H1 (cell line): Measurements from ENCODE around the gene ARHGAP15. TPM values are rescaled to one million over a fixed set of nuclear protein-coding genes. Genes with fewer than 3 reads are reported as not detected.

ENCODE experiments used
- CTCF ChIA-PET: fragments of 300-600 bp; sonication (Branson Sonifier 250); formaldehyde crosslinking; loops from one replicate; lab custom pipeline; 2021; ENCODE audit not compliant: partially characterized antibody; lab: Charles Lee
- POLR2A ChIA-PET: fragments of 300-600 bp; sonication (Branson Sonifier 250); formaldehyde crosslinking; loops from one replicate; lab custom pipeline; 2021; ENCODE audit warnings: inconsistent platforms; ENCODE audit not compliant: partially characterized antibody; lab: Charles Lee
- DNase-seq, 2 experiments: peaks; one replicate each; pipeline versions ENCODE4 v3.0.0 to v3.0.0-alpha.2; 2010 to 2022; ENCODE audit warnings: low spot score in 2 of 2, low read depth in 1 of 2, mixed read lengths in 1 of 2
- FAIRE-seq: peaks from 2 replicates; lab custom pipeline; 2011; peaks lifted over from hg19 to GRCh38; lab: Jason Lieb, UNC
- H2AFZ ChIP-seq: 2 replicates; pipeline ENCODE4 v1.8.1; 2012; ENCODE audit warnings: low read length, inconsistent platforms
- H2AK5ac ChIP-seq: 2 replicates; pipeline ENCODE4 v1.6.1; 2013; ENCODE audit warnings: low read depth, low read length
- H2BK120ac ChIP-seq: replicated peaks from 2 replicates; pipeline ENCODE3; 2013; ENCODE audit warnings: low read depth, low read length, inconsistent platforms
- H2BK12ac ChIP-seq: 2 replicates; pipeline ENCODE4 v1.6.1; 2013; ENCODE audit warnings: low read depth, low read length
- H2BK15ac ChIP-seq: 2 replicates; pipeline ENCODE4 v1.6.1; 2013; ENCODE audit warnings: low read length
- H2BK20ac ChIP-seq: 2 replicates; pipeline ENCODE4 v1.6.1; 2013; ENCODE audit warnings: low read length
- H2BK5ac ChIP-seq: 2 replicates; pipeline ENCODE4 v1.6.1; 2013; ENCODE audit warnings: low read depth, low read length
- H3K14ac ChIP-seq: 2 replicates; pipeline ENCODE4 v1.6.1; 2013; ENCODE audit warnings: inconsistent platforms; ENCODE audit not compliant: insufficient read length
- H3K18ac ChIP-seq: 2 replicates; pipeline ENCODE4 v1.6.1; 2013; ENCODE audit warnings: low read length; ENCODE audit errors: extremely low read depth
- H3K23ac ChIP-seq: 2 replicates; pipeline ENCODE4 v1.6.1; 2013; ENCODE audit warnings: inconsistent platforms; ENCODE audit not compliant: insufficient read length
- H3K23me2 ChIP-seq: 2 replicates; pipeline ENCODE4 v1.6.1; 2013; ENCODE audit warnings: low read depth, low read length
- H3K27ac ChIP-seq: 2 replicates; pipeline ENCODE4 v1.6.1; 2011; ENCODE audit warnings: low read depth, low read length, inconsistent platforms
- H3K27me3 ChIP-seq, 4 experiments: replicated peaks in 1 of 4; 1 replicate in 1 of 4; 2 replicates in 3 of 4; pipeline versions ENCODE4 v1.6.1 to v1.8.1; 2011 to 2013; ENCODE audit warnings: low read length in 3 of 4, mild to moderate bottlenecking in 3 of 4, inconsistent platforms in 2 of 4, mixed read lengths in 2 of 4, moderate library complexity in 1 of 4; ENCODE audit not compliant: control insufficient read depth in 3 of 4, insufficient read depth in 3 of 4; ENCODE audit errors: extremely low read depth in 1 of 4
- H3K36me3 ChIP-seq, 4 experiments: 2 replicates each; pipeline versions ENCODE4 v1.6.1 to v1.8.1; 2011 to 2013; ENCODE audit warnings: mild to moderate bottlenecking in 4 of 4, low read length in 3 of 4, moderate library complexity in 2 of 4, control low read depth in 1 of 4, inconsistent platforms in 1 of 4; ENCODE audit not compliant: insufficient read depth in 4 of 4, control insufficient read depth in 2 of 4
- H3K4ac ChIP-seq: replicated peaks from 2 replicates; pipeline ENCODE3; 2013; ENCODE audit warnings: low read length, low read depth, mixed read lengths, inconsistent platforms; ENCODE audit not compliant: insufficient read length
- H3K4me1 ChIP-seq, 4 experiments: replicated peaks in 1 of 4; 1 replicate in 1 of 4; 2 replicates in 3 of 4; pipeline versions ENCODE4 v1.6.1 to v1.8.1; 2011 to 2013; ENCODE audit warnings: low read length in 3 of 4, inconsistent platforms in 2 of 4, mixed read lengths in 1 of 4; ENCODE audit not compliant: insufficient read depth in 4 of 4, control insufficient read depth in 3 of 4
- H3K4me2 ChIP-seq, 2 experiments: 2 replicates each; pipeline versions ENCODE4 v1.6.1 to v1.8.1; 2011 to 2013; ENCODE audit warnings: low read depth in 2 of 2, low read length in 2 of 2, control low read depth in 1 of 2, inconsistent platforms in 1 of 2, mild to moderate bottlenecking in 1 of 2; ENCODE audit not compliant: insufficient read depth in 1 of 2
- H3K4me3 ChIP-seq, 4 experiments: fragments of 200-600, 300-600 bp in 1 of 4; sonication (generic), shearing (Covaris generic), sonication (Bioruptor Twin) in 1 of 4; 2 replicates each; pipeline versions ENCODE4 v1.5.1 to v1.8.1; 2011 to 2016; ENCODE audit warnings: low read length in 4 of 4, low read depth in 3 of 4, control low read depth in 2 of 4, inconsistent platforms in 2 of 4, mild to moderate bottlenecking in 2 of 4, mixed read lengths in 1 of 4, moderate library complexity in 1 of 4; ENCODE audit not compliant: insufficient read depth in 2 of 4; ENCODE audit errors: extremely low read depth in 1 of 4
- H3K56ac ChIP-seq: replicated peaks from 2 replicates; pipeline ENCODE3; 2013; ENCODE audit warnings: low read depth, mild to moderate bottlenecking, mixed read lengths, low read length, inconsistent platforms; ENCODE audit not compliant: insufficient read length
- H3K79me1 ChIP-seq: 2 replicates; pipeline ENCODE4 v1.6.1; 2013; ENCODE audit warnings: low read depth, low read length, control low read depth
- H3K79me2 ChIP-seq, 2 experiments: 2 replicates each; pipeline versions ENCODE4 v1.6.1 to v1.8.1; 2012 to 2013; ENCODE audit warnings: low read length in 2 of 2, mild to moderate bottlenecking in 2 of 2, inconsistent platforms in 1 of 2; ENCODE audit not compliant: insufficient read depth in 2 of 2, control insufficient read depth in 1 of 2
- H3K9ac ChIP-seq, 4 experiments: replicated peaks in 1 of 4; 1 replicate in 1 of 4; 2 replicates in 3 of 4; pipeline versions ENCODE4 v1.6.1 to v1.8.1; 2011 to 2013; ENCODE audit warnings: low read depth in 3 of 4, low read length in 3 of 4, control low read depth in 2 of 4, mild to moderate bottlenecking in 2 of 4, moderate library complexity in 2 of 4, inconsistent platforms in 1 of 4; ENCODE audit errors: extremely low read depth in 1 of 4
- H3K9me3 ChIP-seq, 2 experiments: 2 replicates each; pipeline versions ENCODE4 v1.6.1 to v1.8.1; 2012 to 2013; ENCODE audit warnings: mild to moderate bottlenecking in 2 of 2, moderate library complexity in 2 of 2, control low read depth in 1 of 2, inconsistent platforms in 1 of 2, low read depth in 1 of 2, low read length in 1 of 2, mixed read lengths in 1 of 2; ENCODE audit not compliant: insufficient read depth in 2 of 2
- H4K20me1 ChIP-seq, 2 experiments: replicated peaks in 1 of 2; 2 replicates each; pipeline versions ENCODE3 to v1.8.1; 2011 to 2013; ENCODE audit warnings: inconsistent platforms in 2 of 2, low read length in 2 of 2, mild to moderate bottlenecking in 1 of 2; ENCODE audit not compliant: insufficient read depth in 2 of 2, control insufficient read depth in 1 of 2
- H4K5ac ChIP-seq: 2 replicates; pipeline ENCODE4 v1.6.1; 2013; ENCODE audit warnings: low read length, low read depth, mixed read lengths, inconsistent platforms; ENCODE audit not compliant: insufficient read length
- H4K8ac ChIP-seq: 2 replicates; pipeline ENCODE4 v1.8.0; 2013; ENCODE audit warnings: mild to moderate bottlenecking, moderate library complexity, low read length, inconsistent platforms; ENCODE audit not compliant: insufficient read depth; ENCODE audit errors: extremely low read depth
- H4K91ac ChIP-seq: replicated peaks from 2 replicates; pipeline ENCODE3; 2013; ENCODE audit warnings: low read length, mixed read lengths, inconsistent platforms; ENCODE audit not compliant: insufficient read length
- BCL11A ChIP-seq, 2 experiments: IDR thresholded peaks; one replicate each; pipeline ENCODE4 v1.6.1; 2011; ENCODE audit warnings: low read depth in 2 of 2, low read length in 2 of 2, mild to moderate bottlenecking in 2 of 2
- CHD1 ChIP-seq: IDR thresholded peaks from 2 replicates; pipeline ENCODE4 v1.6.1; 2012; ENCODE audit warnings: low read depth, low read length, improper control_type of control experiment
- CREB1 ChIP-seq: IDR thresholded peaks from 2 replicates; pipeline ENCODE4 v1.6.1; 2012; ENCODE audit warnings: inconsistent platforms
- E2F6 ChIP-seq: IDR thresholded peaks from 2 replicates; pipeline ENCODE4 v1.6.1; 2012; ENCODE audit warnings: inconsistent platforms
- EP300 ChIP-seq, 2 experiments: IDR thresholded peaks; 1 replicate in 1 of 2; 2 replicates in 1 of 2; pipeline ENCODE4 v1.6.1; 2011 to 2012; ENCODE audit warnings: low read depth in 2 of 2, low read length in 2 of 2, mild to moderate bottlenecking in 2 of 2, borderline replicate concordance in 1 of 2, inconsistent platforms in 1 of 2, moderate library complexity in 1 of 2
- EZH2 ChIP-seq: fragments of 200-600 bp; sonication (generic); IDR thresholded peaks from 2 replicates; pipeline ENCODE4 v1.7.1; 2012; ENCODE audit warnings: low read depth, mild to moderate bottlenecking, moderate library complexity, low read length, inconsistent platforms; ENCODE audit not compliant: severe bottlenecking
- KDM4A ChIP-seq: IDR thresholded peaks from one replicate; pipeline ENCODE4 v1.7.1; 2012; ENCODE audit warnings: low read depth, mild to moderate bottlenecking, moderate library complexity, low read length, inconsistent platforms; ENCODE audit not compliant: severe bottlenecking
- MAFK ChIP-seq: IDR thresholded peaks from 2 replicates; pipeline ENCODE4 v1.6.1; 2012; ENCODE audit warnings: low read depth, mild to moderate bottlenecking, improper control_type of control experiment, low read length
- POLR2AphosphoS5 ChIP-seq: IDR thresholded peaks from 2 replicates; pipeline ENCODE4 v1.6.1; 2011; ENCODE audit warnings: low read depth, low read length
- RFX5 ChIP-seq: IDR thresholded peaks from 2 replicates; pipeline ENCODE4 v1.6.1; 2011; ENCODE audit warnings: low read depth, low read length, improper control_type of control experiment, borderline replicate concordance
- SIX5 ChIP-seq: IDR thresholded peaks from 2 replicates; pipeline ENCODE4 v1.6.1; 2011; ENCODE audit warnings: mild to moderate bottlenecking, low read depth, low read length
- SP4 ChIP-seq: IDR thresholded peaks from 2 replicates; pipeline ENCODE4 v1.6.1; 2012; ENCODE audit warnings: low read length, inconsistent platforms
- YY1 ChIP-seq: IDR thresholded peaks from 2 replicates; pipeline ENCODE4 v1.6.1; 2011; ENCODE audit warnings: low read depth, mild to moderate bottlenecking, low read length
- WGBS, 2 experiments: shearing (Covaris generic) in 1 of 2; methylation state at CpG; one replicate each; pipeline versions ENCODE4 v1.1.6 to v1.1.7; 2013 to 2015; ENCODE audit warnings: low lambda C conversion rate in 2 of 2, mixed read lengths in 2 of 2, inconsistent platforms in 1 of 2, low coverage in 1 of 2, missing lambda C conversion rate in 1 of 2; ENCODE audit not compliant: insufficient replicate concordance in 2 of 2, insufficient coverage in 1 of 2, insufficient read length in 1 of 2; ENCODE audit errors: extremely low coverage in 1 of 2, missing lambda C conversion rate in 1 of 2; 5-methylcytosine and 5-hydroxymethylcytosine counted together
- polyA plus RNA-seq, 7 experiments: library from polyadenylated mRNA; depleted of rRNA in 3 of 7; stranded (reverse) in 5 of 7; unstranded in 2 of 7; fragments of >200 nt in 5 of 7; fragments of 200-250 nt in 2 of 7; gene quantifications; 1 replicate in 5 of 7; 2 replicates in 1 of 7; 4 replicates in 1 of 7; pipeline versions ENCODE4 v1.2.1 to v1.2.3, GENCODE V29; 2011 to 2013; ENCODE audit warnings: missing spikeins in 2 of 7, mixed read lengths in 2 of 7
- total RNA-seq: library from RNA; stranded (reverse); fragmentation: NEBNext Ultra II Directional; extraction: Animal tissue kit (Norgen Biotek cat#: 25700); gene quantifications from 2 replicates; pipeline ENCODE4 v1.2.1, GENCODE V29; 2021

Gene ARHGAP15
- total and polyA plus RNA-seq, 2 of the 8 experiments (the other 6 are each of a cell fraction or from before 2014, with no cell fraction given), result not detected

GRCh38 chr2:143489145-143489544, 359.9 kb downstream of the ARHGAP15 start:
- Histone ChIP-seq H3K4me2 (no peak overlapping the region), H3K36me3 (no peaks in the 10 kb centered on the region), H3K27ac (no peak overlapping the region), H3K4ac (no peak overlapping the region), H3K4me3 (no peak overlapping the region), H2AK5ac (no peak overlapping the region), H3K23me2 (no peaks in the 10 kb centered on the region), H3K14ac (no peak overlapping the region), H3K79me2 (no peaks in the 10 kb centered on the region), H3K56ac (no peak overlapping the region), H3K9ac (no peak overlapping the region), H3K27me3 (no peaks in the 10 kb centered on the region), H3K23ac (no peak overlapping the region), H4K5ac (no peak overlapping the region), H2BK5ac (no peak overlapping the region), H3K4me1 (no peaks in the 10 kb centered on the region), H4K8ac (no peak overlapping the region), H2BK15ac (no peak overlapping the region), H3K18ac (no peak overlapping the region), H3K79me1 (no peaks in the 10 kb centered on the region), H2BK12ac (no peak overlapping the region), H2BK120ac (no peak overlapping the region), H2BK20ac (no peak overlapping the region), H3K9me3 (no peaks in the 10 kb centered on the region), H2AFZ (no peak overlapping the region), H4K20me1 (no peaks in the 10 kb centered on the region), H4K91ac (no peak overlapping the region)
- CTCF ChIA-PET, result interaction anchor here (2.6 kb wide), 1 partner anchor 11 kb away, joined by 8 read pairs; no protein-coding TSS in a partner anchor
- no peak for TF ChIP-seq YY1
- TF ChIP-seq SIX5, result no peak
- no peak for TF ChIP-seq EP300 (IDR thresholded peaks at IDR 0.05; ENCODE audit: borderline replicate concordance in 1 of 2, low read depth in 2 of 2, low read length in 2 of 2)
- TF ChIP-seq POLR2AphosphoS5, result no peak
- TF ChIP-seq CHD1, result no peak
- TF ChIP-seq BCL11A (IDR thresholded peaks at IDR 0.05; ENCODE audit: low read depth in 2 of 2, low read length in 2 of 2), result no peak
- TF ChIP-seq CREB1, result no peak
- no peak for TF ChIP-seq EZH2
- TF ChIP-seq MAFK, result no peak
- TF ChIP-seq RFX5, result no peak
- TF ChIP-seq E2F6, result no peak
- TF ChIP-seq KDM4A, result no peak
- no peak for TF ChIP-seq SP4
- 90% methylated on average over 3 of the region's 3 CpGs; no CpG with 5 or more reads in 1 of the 2 experiments for WGBS, 2 experiments
- no peak for DNase-seq
- POLR2A ChIA-PET, result no interaction called here
- no peak for FAIRE-seq
